Skeletal muscle tissue (tissue), 4 donors: ENCODE measurements around the gene PUDP. TPM values are rescaled to one million over a fixed set of nuclear protein-coding genes. Genes with fewer than 3 reads are reported as not detected.

Source experiments
- H3K27ac ChIP-seq: one replicate; pipeline ENCODE4 v1.7.0; 2013; ENCODE audit warnings: mild to moderate bottlenecking, low read depth, low read length, inconsistent platforms
- H3K27me3 ChIP-seq, 3 donors: one replicate each; pipeline ENCODE4 v1.7.0; 2013; ENCODE audit warnings: low read length in 3 of 3; ENCODE audit not compliant: control insufficient read depth in 3 of 3, insufficient read depth in 3 of 3
- H3K36me3 ChIP-seq, 3 donors: one replicate each; pipeline ENCODE4 v1.7.0; 2013; ENCODE audit warnings: low read length in 3 of 3; ENCODE audit not compliant: control insufficient read depth in 3 of 3, insufficient read depth in 3 of 3
- H3K4me1 ChIP-seq, 3 donors: one replicate each; pipeline ENCODE4 v1.7.0; 2013; ENCODE audit warnings: low read length in 3 of 3, mild to moderate bottlenecking in 3 of 3; ENCODE audit not compliant: control insufficient read depth in 3 of 3, insufficient read depth in 3 of 3
- H3K4me3 ChIP-seq, 3 donors: one replicate each; pipeline ENCODE4 v1.7.0; 2013; ENCODE audit warnings: low read length in 3 of 3
- H3K9ac ChIP-seq, 3 donors: one replicate each; pipeline ENCODE4 v1.7.0; 2013; ENCODE audit warnings: low read length in 3 of 3, mild to moderate bottlenecking in 3 of 3, moderate library complexity in 2 of 3, low read depth in 1 of 3
- H3K9me3 ChIP-seq, 3 donors: one replicate each; pipeline ENCODE4 v1.7.0; 2013; ENCODE audit warnings: low read length in 3 of 3; ENCODE audit not compliant: control insufficient read depth in 3 of 3
- total RNA-seq: library from RNA; depleted of rRNA; stranded (reverse); fragments of >200 nt; gene quantifications from one replicate; pipeline ENCODE4 v1.2.3, GENCODE V29; 2014
- donor health status: Osteomylitis.

Gene PUDP
- total RNA-seq, 1 donor from 2014 or later = 15.1 TPM

GRCh38 chrX:7065473-7065872 is 82.5 kb downstream of the PUDP start:
- Histone ChIP-seq H3K4me3 (no peak overlapping the region), H3K9me3 (no peaks in the 10 kb centered on the region), H3K36me3 (peaks cover 0 to 3% (median 2%) of the 10 kb centered on the region in 3 donors), H3K9ac (no peak overlapping the region), H3K27ac (no peak overlapping the region), H3K27me3 (no peaks in the 10 kb centered on the region), H3K4me1 (no peaks in the 10 kb centered on the region)

- H3K4me1 ChIP-seq = no peaks in the 10 kb centered on the region
- no peaks in the 10 kb centered on the region for H3K9me3 ChIP-seq
- H3K9ac ChIP-seq = no peak overlapping the region
- H3K27me3 ChIP-seq = no peaks in the 10 kb centered on the region
- H3K27ac ChIP-seq = no peak overlapping the region
- no peak overlapping the region for H3K4me3 ChIP-seq
- peaks cover 0 to 2% (median 0%) of the 10 kb centered on the region in 3 donors for H3K36me3 ChIP-seq
Observed at GRCh38 chrX:7062903-7063302, 85.0 kb downstream of the PUDP start.

GRCh38 chrX:7062276-7062675 is 85.7 kb downstream of the PUDP start:
- H3K9ac ChIP-seq = no peak overlapping the region
- H3K27ac ChIP-seq = no peak overlapping the region
- H3K4me1 ChIP-seq = no peaks in the 10 kb centered on the region
- H3K27me3 ChIP-seq = no peaks in the 10 kb centered on the region
- H3K4me3 ChIP-seq = no peak overlapping the region
- H3K9me3 ChIP-seq = no peaks in the 10 kb centered on the region
- H3K36me3 ChIP-seq = peaks cover 0 to 3% (median 2%) of the 10 kb centered on the region in 3 donors

- Histone ChIP-seq H3K36me3 (peaks cover 0 to 3% (median 2%) of the 10 kb centered on the region in 3 donors), H3K9ac (no peak overlapping the region), H3K27me3 (no peaks in the 10 kb centered on the region), H3K27ac (no peak overlapping the region), H3K9me3 (no peaks in the 10 kb centered on the region), H3K4me1 (no peaks in the 10 kb centered on the region), H3K4me3 (no peak overlapping the region)
Observed at GRCh38 chrX:7061429-7061828, 86.5 kb downstream of the PUDP start.

GRCh38 chrX:7060444-7060843 is 87.5 kb downstream of the PUDP start:
- H3K4me3 ChIP-seq = no peak overlapping the region
- H3K9ac ChIP-seq = no peak overlapping the region
- peaks cover 0 to 3% (median 2%) of the 10 kb centered on the region in 3 donors for H3K36me3 ChIP-seq
- no peaks in the 10 kb centered on the region for H3K27me3 ChIP-seq
- H3K4me1 ChIP-seq = peaks cover 0 to 4% (median 0%) of the 10 kb centered on the region in 3 donors
- no peaks in the 10 kb centered on the region for H3K9me3 ChIP-seq
- H3K27ac ChIP-seq = no peak overlapping the region

- H3K27me3 ChIP-seq = no peaks in the 10 kb centered on the region
- H3K9ac ChIP-seq = no peak overlapping the region
- H3K9me3 ChIP-seq = no peaks in the 10 kb centered on the region
- peaks cover 0 to 3% (median 2%) of the 10 kb centered on the region in 3 donors for H3K36me3 ChIP-seq
- H3K4me1 ChIP-seq = peaks cover 0 to 7% (median 0%) of the 10 kb centered on the region in 3 donors
- no peak overlapping the region for H3K4me3 ChIP-seq
- no peak overlapping the region for H3K27ac ChIP-seq
Observed at GRCh38 chrX:7059859-7060258, 88.1 kb downstream of the PUDP start.

- H3K9ac ChIP-seq = no peak overlapping the region
- no peak overlapping the region for H3K27ac ChIP-seq
Observed at GRCh38 chrX:7059214-7059838, 88.6 kb downstream of the PUDP start.

GRCh38 chrX:7055386-7056137 is 92.4 kb downstream of the PUDP start:
- no peak overlapping the region for H3K9ac ChIP-seq
- H3K4me3 ChIP-seq = no peak overlapping the region
- peaks cover 0 to 3% (median 0%) of the 10 kb centered on the region in 3 donors for H3K36me3 ChIP-seq
- H3K9me3 ChIP-seq = no peaks in the 10 kb centered on the region
- no peak overlapping the region for H3K27ac ChIP-seq
- H3K4me1 ChIP-seq = peaks cover 0 to 17% (median 0%) of the 10 kb centered on the region in 3 donors
- H3K27me3 ChIP-seq = no peaks in the 10 kb centered on the region

More at GRCh38 chrX:7059214-7059838, 88.6 kb downstream of the PUDP start:
- Histone ChIP-seq H3K36me3 (peaks cover 0 to 3% (median 2%) of the 10 kb centered on the region in 3 donors), H3K4me3 (no peak overlapping the region), H3K4me1 (peaks cover 0 to 12% (median 0%) of the 10 kb centered on the region in 3 donors), H3K27me3 (no peaks in the 10 kb centered on the region), H3K9me3 (no peaks in the 10 kb centered on the region)

GRCh38 chrX:7054219-7055216 is 93.4 kb downstream of the PUDP start:
- no peaks in the 10 kb centered on the region for H3K27me3 ChIP-seq
- no peak overlapping the region for H3K27ac ChIP-seq
- peaks cover 0 to 10% (median 0%) of the 10 kb centered on the region in 3 donors for H3K36me3 ChIP-seq
- peak overlapping the region in 1 of 3 donors; percentile 15 for H3K4me3 ChIP-seq
- H3K4me1 ChIP-seq = peaks cover 0 to 17% (median 0%) of the 10 kb centered on the region in 3 donors
- H3K9me3 ChIP-seq = no peaks in the 10 kb centered on the region
- H3K9ac ChIP-seq = no peak overlapping the region
